NCI-H1694 (cell line): ENCODE data around the gene SLC9A9.

Experiments
- DNase-seq: peaks from one replicate; lab custom pipeline; 2025; lab: John Stamatoyannopoulos, UW

Gene SLC9A9

GRCh38 chr3:143414571-143415253 is 433.6 kb downstream of the SLC9A9 start:
- DNase-seq, result no peak

DNA sequence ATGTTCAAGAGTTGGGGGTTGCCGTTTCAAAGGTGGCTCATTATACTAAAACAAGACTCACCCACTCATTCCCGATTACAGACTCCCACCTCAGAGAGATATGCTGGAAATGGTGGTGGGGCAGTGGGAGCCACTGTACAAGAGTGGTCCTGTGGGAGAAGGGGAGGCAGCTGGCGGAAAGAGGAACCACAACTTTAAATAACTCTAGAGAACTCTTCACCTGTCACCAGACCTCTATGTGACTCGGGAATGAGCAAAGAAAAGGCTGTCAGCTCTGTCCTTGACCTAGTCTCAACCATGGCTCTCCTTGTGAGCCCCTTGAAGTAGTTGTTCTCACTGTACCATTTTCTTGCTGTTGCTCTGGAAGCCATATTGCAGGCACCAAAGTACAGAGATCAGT is 434.9 kb downstream of the SLC9A9 start:
- DNase-seq, result no peak

GRCh38 chr3:143412084-143412483 is 436.2 kb downstream of the SLC9A9 start:
- DNase-seq, result no peak

DNA sequence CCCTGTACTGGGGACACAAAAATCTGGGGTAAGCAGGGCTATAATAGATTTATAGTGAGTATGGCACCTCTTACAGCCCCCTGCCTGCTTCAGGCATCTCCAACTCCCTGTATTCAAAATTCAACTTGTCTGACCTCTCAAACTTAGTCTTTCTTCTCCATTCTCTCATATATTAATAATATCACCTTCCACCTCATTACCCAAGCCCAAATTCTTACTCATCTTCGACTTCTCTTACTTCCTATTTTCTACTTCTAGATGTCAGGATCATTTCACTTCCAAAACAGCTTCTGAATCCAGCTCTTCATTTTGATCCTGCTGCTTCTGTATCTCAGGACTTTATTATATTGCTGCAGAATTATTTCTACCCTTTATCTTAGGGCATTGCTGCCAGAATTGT is 438.0 kb downstream of the SLC9A9 start:
- DNase-seq, result no peak

DNA sequence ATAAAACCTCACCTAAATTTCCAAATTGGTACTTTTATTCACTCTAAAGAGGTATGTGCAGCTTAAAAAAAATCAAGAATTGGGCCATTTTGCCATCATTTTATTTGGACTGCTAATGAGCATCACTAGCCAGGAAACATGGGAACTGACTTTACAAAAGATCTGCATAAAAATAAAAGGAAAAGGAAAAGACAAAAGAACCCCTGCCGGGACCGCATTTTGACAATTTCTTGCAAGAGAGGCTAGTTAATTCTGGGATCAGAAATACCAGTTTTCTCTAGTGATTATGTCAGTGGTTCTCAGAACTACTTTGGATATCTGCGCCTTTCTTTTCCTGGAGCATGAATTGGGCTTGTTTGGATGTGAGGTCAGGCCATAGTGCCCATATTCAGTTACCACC is 439.5 kb downstream of the SLC9A9 start:
- no peak for DNase-seq

DNA sequence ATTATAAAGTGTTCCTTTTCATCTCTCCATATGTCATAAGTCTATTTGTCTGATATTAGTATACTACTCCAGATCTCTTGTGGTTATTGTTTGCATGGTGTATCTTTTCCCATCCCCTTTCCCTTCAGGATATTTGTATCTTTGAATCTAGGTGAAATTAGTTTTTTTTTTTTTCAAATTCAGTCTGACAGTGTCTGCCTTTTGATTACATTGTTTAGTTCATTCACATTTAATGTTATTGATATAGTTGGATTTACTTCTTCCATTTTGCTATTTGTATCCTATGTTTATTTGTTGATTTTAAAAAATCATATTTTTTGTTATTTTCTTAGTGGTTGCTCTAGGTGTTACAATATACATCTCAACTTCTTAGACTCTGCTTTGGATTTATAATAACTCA is 445.7 kb downstream of the SLC9A9 start:
- DNase-seq, result no peak

DNA sequence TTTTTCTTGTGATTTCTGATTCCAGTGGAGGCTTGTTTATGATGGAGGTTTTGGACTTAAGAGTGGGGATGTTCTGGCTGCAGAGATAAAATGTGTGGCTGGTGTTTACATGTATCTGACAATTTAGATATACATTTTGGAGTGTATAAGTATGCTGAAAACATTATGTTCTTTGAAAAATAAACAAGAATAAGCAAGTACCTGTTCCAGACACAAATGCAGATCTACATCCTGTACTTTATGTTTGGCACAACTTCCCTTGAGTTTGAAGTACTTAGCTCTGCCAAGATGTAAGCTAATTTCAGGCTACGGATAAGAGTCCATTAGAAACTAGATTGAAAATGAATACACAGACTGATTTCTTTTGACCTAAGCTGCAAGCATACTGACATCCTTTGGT is 451.5 kb downstream of the SLC9A9 start:
- DNase-seq, result no peak

DNA sequence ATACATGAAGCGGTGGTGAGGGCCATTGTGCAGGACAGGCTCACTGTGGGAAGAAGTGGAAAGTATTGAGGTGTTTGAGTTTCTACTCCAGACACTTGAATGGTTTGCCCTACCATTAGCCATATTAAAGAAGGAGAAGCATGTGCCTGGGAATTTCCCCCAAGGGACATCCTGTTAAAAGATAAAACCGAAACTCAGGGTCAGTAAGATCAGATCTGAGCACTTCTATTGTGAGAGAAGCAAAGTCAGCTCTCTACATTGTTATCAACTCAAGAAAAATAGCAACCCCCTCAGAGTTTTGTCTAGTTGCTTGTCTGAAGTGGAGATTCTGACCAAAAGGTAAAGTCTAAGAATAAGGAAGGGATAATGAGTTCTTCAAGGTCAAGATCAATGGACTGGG is 458.9 kb downstream of the SLC9A9 start:
- no peak for DNase-seq

GRCh38 chr3:143387425-143387824 is 460.8 kb downstream of the SLC9A9 start:
- DNase-seq, result no peak

DNA sequence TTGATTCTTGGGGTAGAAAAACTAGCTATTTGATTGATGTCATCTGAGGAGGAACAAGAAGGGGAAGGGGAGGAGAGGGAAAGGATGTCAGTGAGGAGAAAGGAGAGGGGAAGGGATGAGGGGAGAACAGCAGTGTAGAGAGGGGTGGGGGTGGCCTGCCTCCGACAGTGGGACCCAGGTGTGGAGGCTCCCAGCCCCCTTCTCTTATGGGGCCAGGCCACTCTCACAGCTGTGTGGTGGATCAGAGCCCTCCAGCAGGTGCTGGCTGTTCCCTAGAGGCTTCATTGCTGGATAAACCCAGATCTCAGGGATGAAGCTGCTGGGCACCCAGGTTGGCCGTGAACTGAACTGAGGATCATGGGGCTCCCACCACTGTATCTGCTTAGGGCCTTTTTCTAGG is 464.2 kb downstream of the SLC9A9 start:
- DNase-seq, result no peak

DNA sequence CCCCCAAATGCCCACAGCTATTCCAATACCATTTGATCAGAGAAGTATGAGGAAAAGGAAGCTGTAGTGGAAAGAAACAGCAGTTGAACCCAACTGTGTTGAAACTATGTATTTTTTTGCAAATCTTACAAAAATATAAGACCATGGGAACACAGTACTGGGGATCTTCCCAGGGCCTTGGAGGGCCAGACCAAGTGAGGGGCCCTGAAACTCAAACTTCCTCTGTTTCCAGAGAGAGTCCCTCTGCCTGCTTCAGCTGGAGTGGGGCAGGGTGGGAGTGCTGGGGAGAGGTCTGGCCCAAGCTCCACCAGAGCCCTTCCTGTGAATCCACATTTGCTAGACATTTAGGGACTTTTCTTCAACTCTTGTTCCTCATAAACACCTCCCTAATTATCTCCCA is 464.8 kb downstream of the SLC9A9 start:
- DNase-seq, result no peak

DNA sequence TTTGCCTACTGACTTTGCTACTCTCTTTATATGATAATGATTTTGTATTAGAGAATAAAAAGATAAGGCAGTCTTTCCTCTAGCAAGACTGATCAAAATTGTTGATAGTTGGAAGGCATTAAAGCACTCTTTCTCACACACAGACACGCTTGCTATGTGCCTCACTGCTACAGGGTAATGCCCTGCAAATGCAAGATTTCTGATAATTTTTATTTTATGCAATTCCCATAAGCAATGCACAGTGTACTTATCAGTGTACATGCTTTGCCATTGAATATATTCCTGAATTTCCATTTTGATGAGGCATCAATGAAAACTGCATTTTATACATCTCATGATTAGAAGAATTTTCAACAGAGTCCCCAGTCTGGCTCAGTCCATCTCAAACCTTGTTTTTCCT is 465.5 kb downstream of the SLC9A9 start:
- no peak for DNase-seq

DNA sequence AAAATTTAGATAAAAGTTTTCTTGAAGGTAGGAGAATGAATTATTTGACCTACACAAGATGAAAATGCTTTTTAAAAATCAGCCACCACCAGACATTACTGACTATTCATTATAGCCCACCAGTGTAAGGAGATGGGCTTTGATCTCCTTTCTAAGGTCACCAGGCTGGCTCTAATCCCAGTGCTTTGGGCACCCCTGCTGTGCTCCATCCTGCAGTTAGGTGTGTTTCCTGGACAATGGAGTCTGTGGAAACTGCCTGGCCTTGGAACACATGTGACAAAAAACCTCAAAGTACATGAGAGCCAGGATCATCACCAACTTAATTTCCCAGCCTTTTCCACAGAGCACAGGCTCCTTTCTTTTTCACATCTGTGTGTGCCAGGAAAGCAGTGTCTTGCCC is 467.8 kb downstream of the SLC9A9 start:
- DNase-seq, result no peak

GRCh38 chr3:143375698-143376097 is 472.6 kb downstream of the SLC9A9 start:
- no peak for DNase-seq

DNA sequence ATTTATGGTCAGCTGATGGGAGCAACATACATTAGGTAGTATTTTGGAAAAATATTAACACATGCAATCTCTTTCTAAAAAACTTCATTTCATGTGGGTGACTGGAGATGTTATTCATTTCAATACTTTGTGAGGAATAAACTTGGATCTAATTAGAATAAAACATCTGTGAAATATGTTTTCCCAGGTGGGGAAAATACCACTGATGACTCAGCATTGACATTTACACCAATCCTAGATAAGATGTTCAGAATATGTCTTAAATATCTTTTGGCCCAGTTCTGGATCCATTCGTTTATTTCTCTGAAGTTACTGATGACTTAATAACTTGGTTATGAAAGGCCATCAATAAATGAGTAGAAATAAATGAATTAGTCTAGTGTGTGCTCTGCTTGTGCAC is 481.1 kb downstream of the SLC9A9 start:
- DNase-seq, result no peak

GRCh38 chr3:143366672-143367071 is 481.6 kb downstream of the SLC9A9 start:
- no peak for DNase-seq

- DNase-seq, result no peak
Measured at GRCh38 chr3:143363949-143364348, 484.3 kb downstream of the SLC9A9 start.

GRCh38 chr3:143363276-143363675 is 485.0 kb downstream of the SLC9A9 start:
- DNase-seq, result no peak

DNA sequence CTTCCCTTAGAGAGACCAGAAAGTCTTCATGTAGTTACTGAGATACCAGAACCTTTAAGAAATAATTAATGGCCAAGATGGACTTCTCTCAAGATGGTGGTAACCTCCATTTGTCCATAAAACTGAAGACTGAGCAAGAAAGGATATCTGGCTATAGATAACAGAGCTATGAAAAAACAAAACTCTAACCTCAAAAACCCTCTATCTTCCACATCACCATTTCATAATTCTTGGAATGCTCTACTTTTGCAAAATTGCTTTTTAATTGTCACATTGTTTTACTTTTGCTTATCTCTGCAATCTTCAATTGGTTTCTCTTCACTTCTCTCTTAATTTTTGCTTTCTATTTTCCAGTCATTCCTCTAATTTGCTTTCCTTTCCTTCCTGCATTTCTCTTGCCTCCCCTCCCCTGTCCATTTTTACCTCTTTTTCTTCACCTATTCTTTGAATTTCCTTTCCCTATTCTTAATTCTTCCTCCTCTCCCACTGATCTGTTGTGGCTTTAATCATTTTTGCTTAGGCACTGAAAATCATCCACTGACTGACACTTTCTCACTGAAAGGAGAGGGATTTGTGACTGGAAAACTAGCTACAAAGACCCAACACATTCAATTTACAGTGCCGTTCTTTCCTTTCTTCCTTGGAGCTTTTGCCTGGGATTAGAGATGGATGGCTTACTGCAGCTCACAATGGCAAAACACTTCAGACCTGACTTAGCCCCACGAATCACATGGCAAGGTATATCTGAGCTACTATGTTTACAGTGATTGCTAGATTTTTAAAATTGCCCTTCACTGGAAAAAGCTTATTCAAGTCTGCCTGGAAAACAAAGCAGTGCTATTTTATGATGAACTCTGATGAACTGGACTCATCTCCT is 485.9 kb downstream of the SLC9A9 start:
- DNase-seq, result no peak

- no peak for DNase-seq
Measured at GRCh38 chr3:143361589-143361988, 486.7 kb downstream of the SLC9A9 start.

- no peak for DNase-seq
Measured at GRCh38 chr3:143360244-143360643, 488.0 kb downstream of the SLC9A9 start.

DNA sequence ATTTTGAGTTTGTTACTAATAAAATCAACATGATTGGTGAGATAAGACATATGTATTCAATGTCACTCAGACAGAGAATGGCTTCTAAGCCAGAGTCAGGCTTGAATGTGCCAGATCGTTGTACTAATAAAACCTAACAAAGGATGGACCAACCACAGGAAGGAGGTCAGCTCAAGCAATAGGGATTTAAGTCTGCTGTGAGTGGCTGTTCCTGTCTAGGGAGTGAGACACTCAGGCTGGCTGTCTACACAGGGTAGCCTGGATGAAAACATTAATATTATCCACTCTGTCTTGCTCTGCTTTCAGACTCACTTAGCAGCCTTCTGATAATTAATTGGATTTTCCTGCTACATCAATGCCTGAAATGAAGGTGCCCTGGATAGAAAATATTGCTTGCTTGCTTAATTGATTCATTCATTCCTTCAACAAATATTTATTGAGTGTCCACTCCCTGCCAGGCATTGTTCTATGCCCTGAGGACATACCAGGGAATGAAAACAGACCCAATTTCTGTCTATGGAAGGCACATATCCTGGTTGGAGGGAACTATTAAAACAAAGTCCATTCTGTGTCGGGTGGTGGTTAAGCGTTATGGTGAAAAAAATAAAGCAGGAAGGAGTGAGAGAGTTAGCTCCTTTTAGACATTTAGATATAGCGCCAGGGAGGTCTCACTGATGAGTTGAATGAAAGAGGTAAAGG is 489.3 kb downstream of the SLC9A9 start:
- DNase-seq, result no peak
